A549 (cell line): ENCODE measurements around the gene CYP4B1. TPM values are rescaled to one million over a fixed set of nuclear protein-coding genes. Genes with fewer than 3 reads are reported as not detected.

Source experiments
- ATAC-seq, 2 experiments: fragments of 200-7000 bp in 1 of 2; fragments of >200 bp in 1 of 2; cut with Nextera tagmentation in 1 of 2; cut with Tn5 transposase in 1 of 2; 3 replicates each; pipeline versions ENCODE4 v1.8.0 to v1.9.1; 2018 to 2020; ENCODE audit warnings: mild to moderate bottlenecking in 1 of 2, moderate library complexity in 1 of 2
- CTCF ChIA-PET: fragments of 300-600 bp; sonication (Branson Sonifier 250); formaldehyde crosslinking; extraction: SDS; loops from one replicate; lab custom pipeline; 2021; ENCODE audit warnings: antibody characterized with exemption, inconsistent platforms; lab: Yijun Ruan, JAX
- POLR2A ChIA-PET: fragments of 350-600 bp; formaldehyde crosslinking; extraction: SDS; loops from one replicate; lab custom pipeline; 2021; ENCODE audit warnings: antibody characterized with exemption, inconsistent platforms; lab: Yijun Ruan, JAX
- DNase-seq, 2 experiments: peaks; one replicate each; pipeline versions ENCODE4 v3.0.0 to v3.0.0-alpha.2; 2011 to 2016; ENCODE audit warnings: low read depth in 1 of 2, low spot score in 1 of 2
- FAIRE-seq: peaks from 2 replicates; lab custom pipeline; 2011; peaks lifted over from hg19 to GRCh38; lab: Jason Lieb, UNC
- H3K27ac ChIP-seq, 2 experiments: fragments of >200 bp; sonication (Bioruptor Twin); formaldehyde crosslinking; 3 replicates each; pipeline ENCODE4 v1.5.1; 2016 to 2017
- H3K4me1 ChIP-seq: fragments of >200 bp; sonication (Bioruptor Twin); formaldehyde crosslinking; 3 replicates; pipeline ENCODE4 v1.6.1; 2016
- H3K4me2 ChIP-seq: fragments of >200 bp; sonication (Bioruptor Twin); formaldehyde crosslinking; 3 replicates; pipeline ENCODE4 v1.6.1; 2016
- H3K4me3 ChIP-seq: fragments of >200 bp; sonication (Bioruptor Twin); formaldehyde crosslinking; 3 replicates; pipeline ENCODE4 v1.5.1; 2016
- H3K9me3 ChIP-seq: fragments of >200 bp; sonication (Bioruptor Twin); formaldehyde crosslinking; 3 replicates; pipeline ENCODE4 v1.6.1; 2016
- ATOH8 ChIP-seq: fragments of 250-450 bp; sonication (Bioruptor Pico); IDR thresholded peaks from 2 replicates; pipeline ENCODE4 v1.5.0; 2020; ENCODE audit warnings: low read depth, mild to moderate bottlenecking, moderate library complexity
- BHLHE40 ChIP-seq: IDR thresholded peaks from 2 replicates; pipeline ENCODE4 v1.6.1; 2012; ENCODE audit warnings: low read depth, low read length, inconsistent platforms
- CEBPB ChIP-seq, 2 experiments: fragments of >200 bp in 1 of 2; sonication (Bioruptor Twin) in 1 of 2; formaldehyde crosslinking in 1 of 2; IDR thresholded peaks; 2 replicates each; pipeline ENCODE4 v1.6.1; 2012 to 2016
- CHD4 ChIP-seq: fragments of 200-600 bp; sonication (generic); IDR thresholded peaks from 2 replicates; pipeline ENCODE4 v1.6.1; 2016; ENCODE audit warnings: antibody characterized with exemption, mild to moderate bottlenecking, borderline replicate concordance
- EHMT2 ChIP-seq: fragments of 200-600 bp; sonication (generic); IDR thresholded peaks from 2 replicates; pipeline ENCODE4 v1.6.1; 2016; ENCODE audit warnings: antibody characterized with exemption, low read depth, mild to moderate bottlenecking, moderate library complexity
- EP300 ChIP-seq, 2 experiments: fragments of >200 bp; sonication (Bioruptor Twin); formaldehyde crosslinking; IDR thresholded peaks; 2 replicates in 1 of 2; 3 replicates in 1 of 2; pipeline ENCODE4 v1.6.1; 2016 to 2017
- ESRRA ChIP-seq: fragments of 150-350 bp; IDR thresholded peaks from 2 replicates; pipeline ENCODE4 v1.6.1; 2014; ENCODE audit warnings: mild to moderate bottlenecking, low read length, borderline replicate concordance
- FOSB ChIP-seq: fragments of 250-450 bp; sonication (Bioruptor Pico); IDR thresholded peaks from 2 replicates; pipeline ENCODE4 v1.5.0; 2020; ENCODE audit warnings: mild to moderate bottlenecking, moderate library complexity
- FOSL2 ChIP-seq, 2 experiments: fragments of 450-650 bp in 1 of 2; fragments of >200 bp in 1 of 2; sonication (Bioruptor Twin) in 1 of 2; formaldehyde crosslinking; IDR thresholded peaks; 2 replicates each; pipeline versions ENCODE4 v1.5.0 to v1.6.1; 2016 to 2020; ENCODE audit warnings: mild to moderate bottlenecking in 1 of 2, moderate library complexity in 1 of 2
- GATA3 ChIP-seq: IDR thresholded peaks from 2 replicates; pipeline ENCODE4 v1.6.1; 2012; ENCODE audit warnings: borderline replicate concordance
- HDAC2 ChIP-seq: fragments of 200-600 bp; sonication (generic); IDR thresholded peaks from 2 replicates; pipeline ENCODE4 v1.6.1; 2016
- HEYL ChIP-seq: fragments of 250-450 bp; sonication (Bioruptor Pico); IDR thresholded peaks from 2 replicates; pipeline ENCODE4 v1.8.0; 2021; ENCODE audit warnings: mild to moderate bottlenecking, moderate library complexity
- HOXB13 ChIP-seq: fragments of 250-450 bp; sonication (Bioruptor Pico); IDR thresholded peaks from 2 replicates; pipeline ENCODE4 v1.5.0; 2020; ENCODE audit warnings: low read depth, mild to moderate bottlenecking, moderate library complexity
- HOXB5 ChIP-seq: fragments of 250-450 bp; sonication (Bioruptor Pico); IDR thresholded peaks from 2 replicates; pipeline ENCODE4 v1.5.0; 2020; ENCODE audit warnings: mild to moderate bottlenecking, moderate library complexity
- JUN ChIP-seq, 2 experiments: fragments of >200 bp; sonication (Bioruptor Twin); formaldehyde crosslinking; IDR thresholded peaks; 2 replicates in 1 of 2; 3 replicates in 1 of 2; pipeline ENCODE4 v1.6.1; 2016 to 2017
- MAFK ChIP-seq: fragments of 450-650 bp; IDR thresholded peaks from 2 replicates; pipeline ENCODE4 v1.6.1; 2014; ENCODE audit not compliant: partially characterized antibody
- NFE2L2 ChIP-seq: fragments of 150-350 bp; conservative IDR thresholded peaks from 2 replicates; pipeline ENCODE4 v1.6.1; 2014; ENCODE audit warnings: low read length
- POLR2AphosphoS2 ChIP-seq: conservative IDR thresholded peaks from 2 replicates; pipeline ENCODE4 v1.6.1; 2012; ENCODE audit warnings: low read length, improper control_type of control experiment, inconsistent platforms
- RARB ChIP-seq: fragments of 250-450 bp; sonication (Bioruptor Pico); IDR thresholded peaks from 2 replicates; pipeline ENCODE4 v1.8.0; 2021; ENCODE audit warnings: mild to moderate bottlenecking, moderate library complexity
- RCOR1 ChIP-seq: fragments of 150-350 bp; IDR thresholded peaks from 2 replicates; pipeline ENCODE4 v1.6.1; 2014; ENCODE audit warnings: antibody characterized with exemption, low read length, low read depth
- RFX5 ChIP-seq: fragments of 450-650 bp; IDR thresholded peaks from 2 replicates; pipeline ENCODE4 v1.7.1; 2014; ENCODE audit warnings: antibody characterized with exemption, mild to moderate bottlenecking, moderate library complexity
- RNF2 ChIP-seq: fragments of 200-600 bp; sonication (generic); IDR thresholded peaks from 2 replicates; pipeline ENCODE4 v1.6.1; 2016; ENCODE audit warnings: low read depth, mild to moderate bottlenecking, antibody characterized with exemption, moderate library complexity, borderline replicate concordance
- SMC3 ChIP-seq: fragments of >200 bp; sonication (Bioruptor Twin); formaldehyde crosslinking; IDR thresholded peaks from 3 replicates; pipeline ENCODE4 v1.6.1; 2018; ENCODE audit warnings: inconsistent platforms
- TP53 ChIP-seq: fragments of 250-450 bp; sonication (Bioruptor Pico); IDR thresholded peaks from 2 replicates; pipeline ENCODE4 v1.5.0; 2021; ENCODE audit warnings: mild to moderate bottlenecking, moderate library complexity
- USF2 ChIP-seq: fragments of 450-650 bp; IDR thresholded peaks from 2 replicates; pipeline ENCODE4 v1.6.1; 2014; ENCODE audit warnings: antibody characterized with exemption
- ZFP36 ChIP-seq: fragments of 450-650 bp; IDR thresholded peaks from 2 replicates; pipeline ENCODE4 v1.6.1; 2014; ENCODE audit warnings: borderline replicate concordance; ENCODE audit not compliant: partially characterized antibody
- WGBS: methylation state at CpG from one replicate; pipeline ENCODE4 v1.1.6; 2017; ENCODE audit errors: missing lambda C conversion rate; 5-methylcytosine and 5-hydroxymethylcytosine counted together
- polyA plus RNA-seq, 4 experiments: library from polyadenylated mRNA; depleted of rRNA in 3 of 4; stranded (reverse); fragments of >200 nt; fragmentation: RNase III in 1 of 4; extraction: RNeasy Plus Mini Kit Qiagen cat#74134 plus additional on column Dnase treatment in 1 of 4; gene quantifications; 2 replicates in 3 of 4; 3 replicates in 1 of 4; pipeline ENCODE4 v1.2.3, GENCODE V29; 2011 to 2017
- TF ChIP-seq, protein P1 (sequence below): IDR thresholded peaks from 2 replicates; pipeline ENCODE4 v1.6.1; 2012
- TF ChIP-seq, protein P2 (sequence below): fragments of 150-350 bp; IDR thresholded peaks from 2 replicates; pipeline ENCODE4 v1.6.1; 2014; ENCODE audit warnings: low read depth, mild to moderate bottlenecking, low read length
- TF ChIP-seq, protein P3 (sequence below): fragments of >200 bp; sonication (Bioruptor Twin); formaldehyde crosslinking; IDR thresholded peaks from 2 replicates; pipeline ENCODE4 v1.6.1; 2016

Gene CYP4B1
- polyA plus RNA-seq, 2 of the 4 experiments (the other 2 are of a cell fraction) = not detected

DNA sequence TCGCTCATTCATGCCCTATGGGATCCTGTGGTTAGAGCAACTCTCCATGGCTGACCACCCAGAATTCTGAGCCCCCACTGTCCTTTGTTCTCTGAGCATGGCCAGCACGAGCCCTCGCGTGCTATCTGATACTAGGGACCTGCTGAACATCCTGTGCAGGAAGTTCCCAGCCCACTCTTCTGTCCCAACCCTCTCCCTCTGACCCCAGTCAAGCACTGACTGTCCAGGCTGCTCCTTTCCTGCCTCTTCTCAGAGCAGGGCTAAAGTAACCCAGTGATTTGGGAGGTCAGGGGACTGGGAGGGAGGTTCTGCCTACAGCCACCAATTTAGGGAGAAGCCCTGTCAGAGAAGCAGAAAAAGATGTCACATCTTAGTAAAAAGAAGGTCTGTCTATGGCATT, 21.2 kb downstream of the CYP4B1 start:
- CTCF ChIA-PET = no interaction called here
- DNase-seq = no peak
- Histone ChIP-seq H3K4me3 (no peak overlapping the region), H3K27ac (no peak overlapping the region)
- ATAC-seq = no peak
- no CpG with 5 or more reads among the region's 4 CpGs for WGBS
- TF ChIP-seq RCOR1 (no peak), NFE2L2 (no peak), JUN (IDR thresholded peaks at IDR 0.05) (no peak), USF2 (no peak), HOXB13 (CRISPR knock-in tag) (no peak), EHMT2 (no peak), MAFK (no peak), FOSB (no peak), GATA3 (no peak), ESRRA (no peak), HEYL (CRISPR knock-in tag) (no peak), CHD4 (no peak), RARB (CRISPR knock-in tag) (no peak), HOXB5 (no peak), FOSL2 (IDR thresholded peaks at IDR 0.05) (no peak), FOSL2 (CRISPR knock-in tag; IDR thresholded peaks at IDR 0.05) (no peak), RNF2 (no peak)
- TF ChIP-seq, protein P1, sequence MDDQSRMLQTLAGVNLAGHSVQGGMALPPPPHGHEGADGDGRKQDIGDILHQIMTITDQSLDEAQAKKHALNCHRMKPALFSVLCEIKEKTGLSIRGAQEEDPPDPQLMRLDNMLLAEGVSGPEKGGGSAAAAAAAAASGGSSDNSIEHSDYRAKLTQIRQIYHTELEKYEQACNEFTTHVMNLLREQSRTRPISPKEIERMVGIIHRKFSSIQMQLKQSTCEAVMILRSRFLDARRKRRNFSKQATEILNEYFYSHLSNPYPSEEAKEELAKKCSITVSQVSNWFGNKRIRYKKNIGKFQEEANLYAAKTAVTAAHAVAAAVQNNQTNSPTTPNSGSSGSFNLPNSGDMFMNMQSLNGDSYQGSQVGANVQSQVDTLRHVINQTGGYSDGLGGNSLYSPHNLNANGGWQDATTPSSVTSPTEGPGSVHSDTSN = no peak
- TF ChIP-seq, all 56 proteins: peak for 0
- Histone ChIP-seq H3K4me1 (no peaks in the 10 kb centered on the region), H3K4me2 (no peak overlapping the region), H3K9me3 (no peaks in the 10 kb centered on the region)
- POLR2A ChIA-PET = no interaction called here
- FAIRE-seq = no peak

DNA sequence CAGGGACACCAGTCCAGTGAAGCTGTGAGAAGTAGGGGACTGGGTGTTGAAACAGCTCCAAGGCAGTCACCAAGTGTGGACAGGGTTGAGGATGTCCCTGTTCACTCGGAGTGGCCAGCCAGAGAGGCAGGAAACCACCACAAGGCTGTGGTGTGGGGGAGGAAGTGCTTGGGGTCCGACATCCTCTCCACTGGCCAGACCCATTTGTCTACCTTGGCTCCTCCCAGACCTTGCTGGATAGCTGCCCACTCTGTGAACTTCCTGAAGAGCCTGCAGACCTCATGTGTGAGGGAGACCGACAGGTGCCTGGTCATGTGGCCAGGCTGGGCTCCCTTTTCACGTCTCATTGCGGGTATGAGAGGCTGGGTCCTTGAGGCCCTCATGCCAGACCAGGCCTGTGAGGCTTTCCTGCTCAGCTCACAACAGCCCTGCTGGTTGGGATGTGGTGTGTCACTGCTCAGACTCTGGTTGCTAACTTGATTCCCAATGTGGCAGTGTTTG, 21.8 kb downstream of the CYP4B1 start:
- no peaks in the 10 kb centered on the region for H3K4me1 ChIP-seq
- TF ChIP-seq BHLHE40 (no peak), HEYL (CRISPR knock-in tag) (no peak), ZFP36 (no peak), FOSB (no peak), USF2 (no peak), POLR2AphosphoS2 (no peak), ATOH8 (no peak), HDAC2 (no peak), MAFK (no peak), RNF2 (no peak), SMC3 (no peak), RFX5 (no peak), EP300 (IDR thresholded peaks at IDR 0.05) (no peak), TP53 (CRISPR knock-in tag) (no peak), CEBPB (IDR thresholded peaks at IDR 0.05) (no peak)
- TF ChIP-seq, protein P2, sequence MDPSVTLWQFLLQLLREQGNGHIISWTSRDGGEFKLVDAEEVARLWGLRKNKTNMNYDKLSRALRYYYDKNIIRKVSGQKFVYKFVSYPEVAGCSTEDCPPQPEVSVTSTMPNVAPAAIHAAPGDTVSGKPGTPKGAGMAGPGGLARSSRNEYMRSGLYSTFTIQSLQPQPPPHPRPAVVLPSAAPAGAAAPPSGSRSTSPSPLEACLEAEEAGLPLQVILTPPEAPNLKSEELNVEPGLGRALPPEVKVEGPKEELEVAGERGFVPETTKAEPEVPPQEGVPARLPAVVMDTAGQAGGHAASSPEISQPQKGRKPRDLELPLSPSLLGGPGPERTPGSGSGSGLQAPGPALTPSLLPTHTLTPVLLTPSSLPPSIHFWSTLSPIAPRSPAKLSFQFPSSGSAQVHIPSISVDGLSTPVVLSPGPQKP = no peak
- TF ChIP-seq, protein P3, sequence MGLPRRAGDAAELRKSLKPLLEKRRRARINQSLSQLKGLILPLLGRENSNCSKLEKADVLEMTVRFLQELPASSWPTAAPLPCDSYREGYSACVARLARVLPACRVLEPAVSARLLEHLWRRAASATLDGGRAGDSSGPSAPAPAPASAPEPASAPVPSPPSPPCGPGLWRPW = no peak
- no peaks in the 10 kb centered on the region for H3K9me3 ChIP-seq
- no peak for FAIRE-seq
- ChIA-PET POLR2A (no interaction called here), CTCF (no interaction called here)
- no peak overlapping the region for H3K4me3 ChIP-seq
- no peak for ATAC-seq
- H3K4me2 ChIP-seq = no peak overlapping the region
- H3K27ac ChIP-seq = no peak overlapping the region
- WGBS = 0% methylated on average over 1 of the region's 5 CpGs
- no peak for DNase-seq
